Bronchial epithelial cell (primary cell): ENCODE results near the gene PRPH2. TPM values are rescaled to one million over a fixed set of nuclear protein-coding genes. Genes with fewer than 3 reads are reported as not detected.
"Not testable (repeated sequence)": the region's sequence is repeated elsewhere in the genome, so short reads cannot be mapped to it uniquely, and the experiment has no call there.

Experiments used
- DNase-seq: peaks from one replicate; pipeline ENCODE4 v3.0.0-alpha.2; 2010; ENCODE audit warnings: low read depth
- FAIRE-seq: peaks from 2 replicates; lab custom pipeline; 2011; peaks lifted over from hg19 to GRCh38; lab: Jason Lieb, UNC
- H3K27me3 ChIP-seq: 2 replicates; pipeline ENCODE4 v1.5.1; 2011; ENCODE audit warnings: low read length; ENCODE audit not compliant: control insufficient read depth, insufficient read depth
- H3K36me3 ChIP-seq: 2 replicates; pipeline ENCODE4 v1.5.1; 2011; ENCODE audit warnings: low read length; ENCODE audit not compliant: control insufficient read depth, insufficient read depth
- H3K4me3 ChIP-seq: 2 replicates; pipeline ENCODE4 v1.5.1; 2011; ENCODE audit warnings: mild to moderate bottlenecking, low read depth, low read length, control low read depth
- total RNA-seq: library from RNA; depleted of rRNA; stranded (reverse); fragments of >200 nt; gene quantifications from 2 replicates; pipeline ENCODE4 v1.2.1, GENCODE V29; 2014
- TF ChIP-seq, protein P1 (sequence below): IDR thresholded peaks from 2 replicates; pipeline ENCODE4 v1.5.1; 2011; ENCODE audit warnings: mild to moderate bottlenecking, moderate library complexity, low read length, control low read depth, inconsistent platforms; ENCODE audit not compliant: insufficient read depth, severe bottlenecking

The PRPH2 gene
- total RNA-seq, 1 donor from 2014 or later = not detected

DNA sequence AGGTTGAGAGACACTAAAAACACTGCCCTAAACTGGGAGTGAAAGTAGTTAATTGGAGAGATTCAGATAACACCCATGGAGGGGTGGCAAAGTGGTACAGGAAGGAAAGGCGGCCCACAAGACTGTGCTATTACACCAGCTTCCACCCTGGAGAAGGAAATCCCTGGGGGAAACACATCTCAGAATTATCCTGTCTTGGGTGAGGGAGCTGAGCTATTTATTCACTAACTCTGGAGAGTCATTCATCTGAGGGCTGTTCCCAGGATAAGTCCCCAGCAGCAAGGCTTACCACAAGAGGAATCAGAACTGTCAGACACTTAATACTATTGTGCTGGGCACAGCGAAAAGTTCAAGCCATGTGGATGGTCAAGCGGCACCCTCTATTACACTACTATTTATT is 13.6 kb upstream of the PRPH2 start:
- Histone ChIP-seq H3K36me3 (no peaks in the 10 kb centered on the region), H3K4me3 (no peak overlapping the region), H3K27me3 (no peaks in the 10 kb centered on the region)
- no peak for DNase-seq
- no peak for FAIRE-seq
- TF ChIP-seq, protein P1, sequence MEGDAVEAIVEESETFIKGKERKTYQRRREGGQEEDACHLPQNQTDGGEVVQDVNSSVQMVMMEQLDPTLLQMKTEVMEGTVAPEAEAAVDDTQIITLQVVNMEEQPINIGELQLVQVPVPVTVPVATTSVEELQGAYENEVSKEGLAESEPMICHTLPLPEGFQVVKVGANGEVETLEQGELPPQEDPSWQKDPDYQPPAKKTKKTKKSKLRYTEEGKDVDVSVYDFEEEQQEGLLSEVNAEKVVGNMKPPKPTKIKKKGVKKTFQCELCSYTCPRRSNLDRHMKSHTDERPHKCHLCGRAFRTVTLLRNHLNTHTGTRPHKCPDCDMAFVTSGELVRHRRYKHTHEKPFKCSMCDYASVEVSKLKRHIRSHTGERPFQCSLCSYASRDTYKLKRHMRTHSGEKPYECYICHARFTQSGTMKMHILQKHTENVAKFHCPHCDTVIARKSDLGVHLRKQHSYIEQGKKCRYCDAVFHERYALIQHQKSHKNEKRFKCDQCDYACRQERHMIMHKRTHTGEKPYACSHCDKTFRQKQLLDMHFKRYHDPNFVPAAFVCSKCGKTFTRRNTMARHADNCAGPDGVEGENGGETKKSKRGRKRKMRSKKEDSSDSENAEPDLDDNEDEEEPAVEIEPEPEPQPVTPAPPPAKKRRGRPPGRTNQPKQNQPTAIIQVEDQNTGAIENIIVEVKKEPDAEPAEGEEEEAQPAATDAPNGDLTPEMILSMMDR = no peak

DNA sequence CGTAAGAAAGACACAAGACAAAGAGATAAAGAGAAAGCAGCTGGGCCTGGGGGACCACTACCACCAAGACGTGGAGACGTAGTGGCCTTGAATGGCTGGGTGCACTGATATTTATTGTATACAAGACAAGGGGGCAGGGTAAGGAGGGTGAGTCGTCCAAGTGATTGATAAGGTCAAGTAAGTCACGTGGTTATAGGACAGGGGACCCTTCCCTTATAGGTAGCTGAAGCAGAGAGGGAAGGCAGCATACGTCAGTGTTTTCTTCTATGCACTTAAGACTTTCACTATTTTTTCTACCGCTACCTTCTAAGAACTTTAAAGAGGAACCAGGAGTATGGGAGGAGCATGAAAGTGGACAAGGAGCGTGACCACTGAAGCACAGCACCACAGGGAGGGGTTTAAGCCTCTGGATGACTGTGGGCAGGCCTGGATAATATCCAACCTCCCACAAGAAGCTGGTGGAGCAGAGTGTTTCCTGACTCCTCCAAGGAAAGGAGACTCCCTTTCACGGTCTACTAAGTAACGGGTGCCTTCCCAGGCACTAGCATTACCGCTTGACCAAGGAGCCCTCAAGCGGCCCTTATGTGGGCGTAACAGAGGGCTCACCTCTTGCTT is 11.6 kb upstream of the PRPH2 start:
- not testable (repeated sequence) for DNase-seq, H3K4me3 ChIP-seq, H3K27me3 ChIP-seq, FAIRE-seq, H3K36me3 ChIP-seq

DNA sequence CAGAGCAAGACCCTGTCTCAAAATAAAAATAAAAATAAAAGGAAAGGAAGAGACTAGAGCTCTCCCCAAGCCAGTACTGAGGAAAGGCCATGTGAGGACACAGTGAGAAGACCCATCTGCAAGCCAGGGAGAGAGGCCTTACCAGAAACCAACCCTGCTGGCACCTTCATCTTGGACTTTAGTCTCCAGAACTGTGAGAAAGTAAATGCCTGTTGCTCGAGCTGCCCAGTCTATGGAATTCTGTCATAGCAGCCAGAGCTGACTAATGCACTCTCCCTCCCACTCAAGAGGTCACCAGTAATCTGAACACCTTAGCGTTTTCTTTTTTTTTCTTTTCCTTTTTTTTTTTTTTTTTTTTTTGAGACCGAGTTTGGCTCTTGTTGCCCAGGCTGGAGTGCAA is 7.3 kb upstream of the PRPH2 start:
- FAIRE-seq = no peak
- Histone ChIP-seq H3K36me3 (no peaks in the 10 kb centered on the region), H3K27me3 (no peaks in the 10 kb centered on the region), H3K4me3 (no peak overlapping the region)
- peak; percentile 40 for DNase-seq
- TF ChIP-seq, protein P1 = no peak

DNA sequence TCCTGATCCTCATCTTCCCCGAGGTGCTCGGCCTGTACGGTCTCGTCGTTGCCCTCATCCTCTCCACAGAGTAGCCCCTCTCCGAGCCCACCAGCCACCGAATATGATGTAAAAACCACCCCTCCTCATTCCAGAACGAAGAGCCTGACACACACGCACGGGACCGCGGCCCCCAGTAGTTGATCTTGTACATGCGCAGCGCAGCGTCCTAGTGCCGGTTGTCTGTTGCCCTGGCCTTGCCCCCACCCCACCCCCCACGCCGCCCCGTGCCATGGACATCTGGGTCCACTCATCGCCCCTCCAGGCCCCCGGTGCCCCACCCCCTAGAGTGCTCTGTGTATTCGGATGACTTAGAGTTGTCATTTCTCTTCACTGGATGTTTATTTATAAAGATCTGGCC is 5.2 kb upstream of the PRPH2 start:
- Histone ChIP-seq H3K36me3 (no peaks in the 10 kb centered on the region), H3K27me3 (no peaks in the 10 kb centered on the region), H3K4me3 (no peak overlapping the region)
- TF ChIP-seq, protein P1 = no peak
- DNase-seq (no peak), FAIRE-seq (no peak)

DNA sequence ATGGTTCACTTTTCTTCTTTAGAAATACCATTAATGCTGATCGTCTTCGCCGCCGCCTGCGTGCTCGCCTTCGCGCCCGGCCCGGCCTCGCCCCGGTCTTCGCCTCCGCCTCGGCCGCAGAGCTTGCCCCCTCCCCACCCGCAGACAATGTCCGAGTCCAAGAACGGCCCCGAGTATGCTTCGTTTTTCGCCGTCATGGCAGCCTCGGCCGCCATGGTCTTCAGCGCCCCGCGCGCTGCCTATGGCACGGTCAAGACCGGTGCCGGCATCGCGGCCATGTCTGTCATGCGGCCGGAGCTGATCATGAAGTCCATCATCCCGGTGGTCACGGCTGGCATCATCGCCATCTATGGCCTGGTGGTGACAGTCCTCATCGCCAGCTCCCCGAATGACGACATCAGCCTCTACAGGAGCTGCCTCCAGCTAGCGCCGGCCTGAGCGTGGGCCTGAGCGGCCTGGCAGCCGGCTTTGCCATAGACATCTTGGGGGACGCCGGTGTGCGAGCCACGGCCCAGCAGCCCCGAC is 4.8 kb upstream of the PRPH2 start:
- Histone ChIP-seq H3K36me3 (no peaks in the 10 kb centered on the region), H3K27me3 (no peaks in the 10 kb centered on the region), H3K4me3 (peak overlapping the region; percentile 43)
- TF ChIP-seq, protein P1 = no peak
- DNase-seq (no peak), FAIRE-seq (no peak)

DNA sequence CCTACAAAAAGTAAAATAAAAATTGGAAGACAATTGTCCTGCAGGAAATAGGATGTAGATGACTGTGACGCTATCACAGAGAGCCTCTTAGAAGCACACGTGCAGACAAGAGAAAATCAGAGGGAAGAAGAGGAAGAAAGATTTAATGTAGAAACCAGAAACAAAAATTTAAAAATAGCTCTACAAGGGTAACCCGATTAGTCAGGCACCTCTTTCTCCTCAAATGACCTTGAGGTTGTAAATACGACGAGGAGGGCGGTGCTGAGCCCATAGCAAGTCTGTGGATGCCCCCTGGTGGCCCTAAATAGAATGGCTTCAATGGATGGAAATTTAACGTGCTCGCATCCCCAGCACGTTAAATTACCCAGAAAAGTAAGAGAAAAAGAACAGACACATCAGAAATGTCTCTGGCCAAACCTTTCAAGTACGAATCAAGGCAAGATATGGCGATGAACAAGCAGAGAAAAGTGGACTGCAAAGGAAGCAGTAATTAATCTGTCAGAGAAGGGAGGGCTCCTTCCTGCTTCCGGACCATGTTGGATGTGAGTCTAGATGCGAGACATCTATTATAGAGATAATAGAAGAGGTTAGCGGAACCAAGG is 4.2 kb upstream of the PRPH2 start:
- H3K27me3 ChIP-seq = no peaks in the 10 kb centered on the region
- H3K4me3 ChIP-seq = peak overlapping the region; percentile 43
- FAIRE-seq = no peak
- TF ChIP-seq, protein P1 = peak; percentile 76
- peak; percentile 69 for DNase-seq
- H3K36me3 ChIP-seq = no peaks in the 10 kb centered on the region
